Activated T-cell treated with anti-CD3 and anti-CD28 coated beads, Interleukin-2, amount 50 U/mL, for 24 hours (primary cell): Measurements from ENCODE around the gene UBE2S.

Experiments
- DNase-seq: peaks from one replicate; pipeline ENCODE4 v3.0.0-alpha.2; 2020
- H3K27ac Mint-ChIP-seq: 2 replicates; pipeline ENCODE4 v1.8.0; 2020; ENCODE audit warnings: mild to moderate bottlenecking, mixed read lengths
- H3K27me3 Mint-ChIP-seq: 2 replicates; pipeline ENCODE4 v1.8.0; 2020; ENCODE audit warnings: mixed read lengths
- H3K36me3 Mint-ChIP-seq: 2 replicates; pipeline ENCODE4 v1.8.0; 2020; ENCODE audit warnings: low read depth, mixed read lengths
- H3K4me1 Mint-ChIP-seq: 2 replicates; pipeline ENCODE4 v1.8.0; 2020; ENCODE audit warnings: low read depth, mixed read lengths
- H3K4me3 Mint-ChIP-seq: 2 replicates; pipeline ENCODE4 v1.8.0; 2020; ENCODE audit warnings: mild to moderate bottlenecking, moderate library complexity, mixed read lengths
- H3K9me3 Mint-ChIP-seq: 2 replicates; pipeline ENCODE4 v1.8.0; 2020; ENCODE audit warnings: mixed read lengths

Gene UBE2S

DNA sequence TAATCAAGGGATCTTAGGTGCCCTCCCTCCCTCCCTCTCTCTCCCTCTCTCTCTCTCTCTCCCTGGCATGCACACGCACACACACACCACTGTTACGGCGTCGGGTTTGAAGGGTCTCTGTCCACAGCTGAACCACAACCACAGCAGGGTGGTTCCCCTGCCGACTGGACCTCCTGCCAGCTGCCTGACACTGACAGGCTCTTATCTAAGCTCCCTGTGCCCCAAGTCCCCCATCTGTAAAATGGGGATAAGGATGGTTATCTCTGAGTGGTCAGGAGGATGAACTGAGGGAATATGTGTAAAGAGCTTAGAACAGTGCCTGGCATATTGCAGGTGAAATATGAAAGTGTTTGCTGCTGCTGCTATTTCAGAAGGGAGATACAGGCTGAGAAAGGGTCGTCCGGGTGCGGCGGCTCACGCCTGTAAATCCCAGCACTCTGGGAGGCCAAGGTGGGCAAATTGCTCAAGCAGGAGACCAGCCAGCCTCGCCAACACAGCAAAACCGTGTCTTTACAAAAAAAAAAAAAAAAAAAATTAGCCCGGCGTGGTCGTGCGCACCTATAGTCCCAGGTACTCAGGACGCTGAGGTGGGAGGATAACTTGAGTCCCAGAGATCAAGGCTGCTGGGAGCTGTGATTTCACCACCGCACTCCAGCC lies 36.4 kb upstream of the UBE2S start:
- Mint-ChIP-seq H3K4me1 (peaks cover 14% of the 10 kb centered on the region), H3K9me3 (no peaks in the 10 kb centered on the region), H3K4me3 (no peak overlapping the region), H3K36me3 (no peaks in the 10 kb centered on the region), H3K27me3 (peaks cover 66% of the 10 kb centered on the region), H3K27ac (no peak overlapping the region)
- no peak for DNase-seq

DNA sequence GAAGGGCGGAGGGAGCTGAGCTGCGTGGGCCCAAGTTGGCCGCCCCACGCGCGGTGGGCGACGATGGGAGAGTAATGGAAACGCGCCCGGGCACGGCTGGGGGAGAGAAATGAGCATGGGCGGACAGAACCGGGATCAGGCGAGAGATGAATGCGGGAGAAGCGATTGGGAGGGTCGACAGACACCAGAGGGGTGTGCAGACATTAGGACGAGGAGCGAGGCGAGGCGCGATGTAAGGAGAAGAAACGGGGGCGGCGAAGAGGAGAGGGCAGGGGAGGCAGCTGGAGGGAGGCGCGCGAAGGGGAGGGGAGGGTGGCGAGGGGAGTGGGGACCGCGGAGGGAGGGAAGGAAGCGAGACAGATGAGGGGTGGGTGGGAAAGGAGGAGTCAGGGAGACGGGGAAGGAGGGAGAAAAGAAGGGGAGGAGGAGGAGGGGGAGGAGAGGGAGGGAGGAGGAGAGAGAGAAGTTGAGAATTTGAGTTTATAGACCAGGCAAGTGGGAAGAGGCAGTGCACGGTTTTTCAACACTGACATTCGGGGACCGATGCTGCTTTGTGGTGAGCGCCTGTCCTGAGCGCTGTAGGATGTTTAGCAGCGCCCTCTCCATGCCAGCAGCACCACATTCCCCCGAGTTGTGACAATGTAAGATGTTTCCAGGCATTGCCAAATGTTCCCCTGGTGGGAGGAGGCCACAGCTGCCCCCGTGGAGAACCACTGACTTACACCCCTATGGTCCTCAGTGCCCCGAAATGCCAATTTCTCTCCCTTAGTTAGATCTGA lies 35.6 kb upstream of the UBE2S start, which contains the start of gene SHISA7:
TSS of gene SHISA7 (minus strand) at position 256 of the 779 bp plus-strand sequence. CDS start 437 bp downstream, outside the sequence.
- Mint-ChIP-seq H3K36me3 (no peaks in the 10 kb centered on the region), H3K27me3 (peaks cover 74% of the 10 kb centered on the region), H3K4me1 (peaks cover 14% of the 10 kb centered on the region), H3K27ac (no peak within 1 kb of the TSS), H3K9me3 (no peaks in the 10 kb centered on the region), H3K4me3 (no peak within 1 kb of the TSS)
- no peak for DNase-seq

DNA sequence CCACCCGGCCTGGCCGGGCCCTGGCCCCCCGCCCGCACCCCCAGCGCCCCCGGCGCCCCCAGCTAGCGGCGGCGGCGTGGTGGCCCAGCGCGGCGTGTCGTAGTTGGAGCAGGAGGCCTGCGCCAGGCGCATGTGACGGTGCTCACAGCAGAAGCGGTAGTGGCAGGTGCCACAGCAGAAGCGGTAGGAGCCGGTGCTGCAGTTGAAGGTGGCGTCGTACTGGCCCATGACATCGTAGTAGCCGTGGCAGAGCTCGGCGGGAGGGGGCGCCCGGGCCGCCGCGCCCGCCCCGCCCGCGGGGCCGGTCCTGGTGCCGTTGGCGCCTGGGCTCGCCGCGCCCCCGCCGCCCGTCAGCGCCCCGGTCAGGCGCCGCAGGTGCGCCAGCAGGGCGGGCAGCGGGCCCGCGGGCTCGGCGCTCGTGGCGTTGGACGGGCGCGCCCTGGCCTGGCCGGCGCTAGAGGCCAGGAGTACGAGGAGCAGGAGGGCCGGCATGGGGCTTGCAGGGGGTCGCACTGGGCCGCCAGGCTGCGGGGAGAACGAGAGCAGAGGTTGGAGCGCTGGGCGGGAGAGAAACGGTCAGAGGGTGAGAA lies 34.9 kb upstream of the UBE2S start:
- no peak overlapping the region for H3K27ac Mint-ChIP-seq
- H3K27me3 Mint-ChIP-seq: peaks cover 80% of the 10 kb centered on the region
- H3K4me3 Mint-ChIP-seq: no peak overlapping the region
- H3K4me1 Mint-ChIP-seq: peaks cover 14% of the 10 kb centered on the region
- DNase-seq: no peak
- H3K9me3 Mint-ChIP-seq: no peaks in the 10 kb centered on the region
- H3K36me3 Mint-ChIP-seq: no peaks in the 10 kb centered on the region

DNA sequence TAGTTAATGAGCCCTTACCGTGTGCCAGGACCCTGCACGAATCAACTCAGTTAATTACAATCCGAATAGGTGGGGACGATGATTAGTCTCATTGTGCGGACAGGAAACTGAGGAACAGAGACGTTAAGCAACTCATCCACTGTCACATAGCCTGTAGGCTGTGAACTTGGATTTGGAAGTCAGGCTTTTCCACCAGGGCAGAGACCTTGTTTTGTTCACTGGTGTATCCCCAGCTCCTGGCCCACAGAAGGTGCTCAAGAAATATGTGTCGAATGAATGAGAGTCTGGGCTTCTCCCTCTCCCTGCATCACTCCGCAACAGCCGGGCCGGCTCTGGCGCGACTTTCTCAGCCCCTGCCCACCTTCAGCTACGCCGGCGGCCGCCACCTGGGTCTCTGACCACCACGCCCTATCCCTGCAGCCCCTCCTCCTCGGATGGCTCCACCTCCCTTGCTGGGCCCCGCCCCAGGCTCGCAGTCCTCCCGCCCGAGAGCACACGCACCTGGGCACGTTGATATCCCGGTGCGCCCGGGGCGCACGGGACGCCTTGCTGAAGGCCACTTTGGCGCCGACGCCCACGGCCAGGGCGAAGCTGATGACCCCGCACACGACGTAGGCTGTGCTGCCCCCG lies 34.2 kb upstream of the UBE2S start:
- no peaks in the 10 kb centered on the region for H3K9me3 Mint-ChIP-seq
- peak; percentile 43 for DNase-seq
- H3K36me3 Mint-ChIP-seq: no peaks in the 10 kb centered on the region
- peaks cover 14% of the 10 kb centered on the region for H3K4me1 Mint-ChIP-seq
- peak overlapping the region; percentile 4 for H3K4me3 Mint-ChIP-seq
- H3K27me3 Mint-ChIP-seq: peaks cover 87% of the 10 kb centered on the region
- no peak overlapping the region for H3K27ac Mint-ChIP-seq

DNA sequence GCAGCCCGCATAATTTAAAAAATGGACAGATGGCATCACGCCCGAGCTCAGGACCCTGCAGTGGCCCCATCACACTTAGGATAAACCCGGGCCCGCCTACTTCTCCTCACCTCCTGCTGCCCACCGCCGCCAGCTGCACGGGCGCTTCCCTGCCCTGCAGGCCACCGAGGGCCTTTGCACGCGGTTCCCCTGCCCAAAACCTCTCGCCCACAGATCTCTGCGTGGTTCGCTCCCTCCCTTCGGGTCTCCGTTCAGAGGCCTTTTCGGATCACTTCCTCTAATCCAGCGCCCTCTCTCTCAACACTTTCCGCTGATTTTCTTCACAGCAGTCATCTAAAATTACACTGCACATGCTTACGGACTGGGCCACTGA lies 33.7 kb upstream of the UBE2S start:
- Mint-ChIP-seq H3K36me3 (no peaks in the 10 kb centered on the region), H3K27me3 (peaks cover 90% of the 10 kb centered on the region), H3K9me3 (no peaks in the 10 kb centered on the region), H3K27ac (no peak overlapping the region), H3K4me3 (no peak overlapping the region), H3K4me1 (peaks cover 14% of the 10 kb centered on the region)
- DNase-seq: no peak

DNA sequence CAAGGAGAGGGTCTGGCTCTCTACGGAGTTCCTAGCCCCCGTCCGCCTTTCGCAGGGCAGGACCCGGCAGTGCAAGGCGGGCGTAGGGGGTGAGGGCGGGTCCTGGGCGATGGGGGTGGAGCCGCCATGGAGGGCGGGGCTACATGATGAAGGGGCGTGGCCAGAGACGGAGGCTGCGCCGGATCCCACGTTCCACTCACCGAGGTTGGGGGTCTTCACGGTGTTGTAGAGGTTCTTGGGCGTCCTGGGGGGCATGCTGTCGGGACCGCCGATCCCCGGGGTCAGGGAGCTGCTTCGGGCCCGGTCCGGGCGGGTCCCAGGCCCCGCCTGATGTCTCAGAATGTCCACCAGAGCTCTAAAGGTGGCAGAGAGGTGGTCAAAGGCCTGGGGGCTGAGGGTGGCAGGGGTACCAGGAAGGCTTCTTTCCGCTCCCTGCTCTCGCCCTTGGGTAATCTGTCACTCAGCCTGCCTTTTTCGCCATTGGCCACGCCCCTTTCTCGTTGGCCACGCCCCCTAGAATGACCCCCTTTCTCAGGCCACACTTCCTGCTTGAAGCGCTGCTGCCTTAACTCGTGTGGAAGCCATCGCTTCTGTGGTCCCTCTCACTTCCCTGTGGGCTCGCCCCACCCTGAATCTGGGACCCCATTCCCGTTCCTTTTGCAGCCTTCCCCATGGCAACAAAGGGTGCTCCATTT lies 33.0 kb upstream of the UBE2S start:
- Mint-ChIP-seq H3K27me3 (peaks cover 86% of the 10 kb centered on the region), H3K4me3 (no peak overlapping the region), H3K9me3 (no peaks in the 10 kb centered on the region), H3K36me3 (no peaks in the 10 kb centered on the region), H3K27ac (no peak overlapping the region), H3K4me1 (peaks cover 14% of the 10 kb centered on the region)
- peak; percentile 46 for DNase-seq

DNA sequence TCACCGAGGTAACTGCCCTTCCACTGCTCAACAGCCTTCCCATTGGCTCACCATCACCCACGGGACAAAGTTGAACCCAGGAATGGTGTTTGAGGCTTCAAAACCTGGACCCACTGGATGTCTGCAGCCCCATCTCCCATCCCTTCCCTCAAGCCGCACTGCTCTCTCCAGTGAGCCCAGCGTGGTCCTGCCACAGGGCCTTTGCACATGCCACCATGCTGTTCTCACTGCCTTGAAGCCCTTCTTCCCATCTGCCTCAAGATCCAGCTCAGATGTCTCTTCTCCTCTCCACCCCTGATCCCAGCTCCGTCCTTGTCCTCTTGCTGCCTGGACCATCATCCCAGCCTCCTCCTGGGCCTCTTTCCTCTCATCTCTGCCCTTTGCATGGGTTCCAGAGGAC lies 31.5 kb upstream of the UBE2S start:
- H3K9me3 Mint-ChIP-seq: no peaks in the 10 kb centered on the region
- H3K27me3 Mint-ChIP-seq: peaks cover 71% of the 10 kb centered on the region
- H3K36me3 Mint-ChIP-seq: no peaks in the 10 kb centered on the region
- no peak overlapping the region for H3K4me3 Mint-ChIP-seq
- H3K27ac Mint-ChIP-seq: no peak overlapping the region
- no peak for DNase-seq
- peaks cover 14% of the 10 kb centered on the region for H3K4me1 Mint-ChIP-seq

DNA sequence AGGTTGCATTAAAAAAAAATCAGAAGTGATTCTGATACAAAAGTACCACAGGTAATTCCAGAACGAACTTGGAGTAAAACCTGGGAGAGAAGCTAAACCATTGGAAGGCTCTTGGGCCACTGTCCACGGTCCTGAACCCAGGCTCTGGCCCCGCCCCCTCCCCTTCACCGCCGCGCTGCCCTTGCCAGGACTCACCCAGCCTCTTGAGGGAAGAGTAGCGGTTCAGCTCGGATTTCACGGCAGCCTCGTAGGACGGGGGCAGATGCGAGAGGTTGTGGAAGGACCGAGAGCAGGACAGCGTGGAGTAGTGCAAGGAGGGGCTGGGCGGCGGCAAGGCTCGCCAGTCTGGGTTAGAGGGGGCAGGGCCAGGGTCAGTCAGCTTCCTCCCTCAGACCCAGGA lies 29.8 kb upstream of the UBE2S start:
- Mint-ChIP-seq H3K4me1 (peaks cover 14% of the 10 kb centered on the region), H3K36me3 (no peaks in the 10 kb centered on the region), H3K27ac (no peak overlapping the region), H3K4me3 (no peak overlapping the region), H3K9me3 (no peaks in the 10 kb centered on the region), H3K27me3 (peaks cover 62% of the 10 kb centered on the region)
- no peak for DNase-seq

DNA sequence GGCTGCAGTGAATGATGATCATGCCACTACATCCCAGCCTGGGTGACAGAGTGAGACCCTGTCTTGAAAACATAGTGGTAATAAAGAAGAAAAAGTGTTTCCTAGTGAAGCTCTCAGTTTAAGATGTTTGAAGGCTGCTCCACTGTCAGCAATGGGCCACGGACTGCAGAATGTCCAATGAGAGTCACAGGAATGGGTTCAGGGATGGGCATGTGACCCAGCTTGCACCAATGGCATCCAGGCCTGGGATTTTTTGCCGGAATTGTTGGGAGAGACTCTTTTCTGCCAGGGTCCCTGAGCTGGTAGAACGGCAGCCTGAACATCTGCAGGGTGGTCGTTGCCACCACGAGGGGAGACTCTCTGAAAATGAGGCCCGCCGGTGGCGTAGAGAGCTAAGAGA lies 29.3 kb upstream of the UBE2S start:
- Mint-ChIP-seq H3K4me3 (no peak overlapping the region), H3K4me1 (peaks cover 12% of the 10 kb centered on the region), H3K36me3 (no peaks in the 10 kb centered on the region), H3K27ac (no peak overlapping the region), H3K9me3 (no peaks in the 10 kb centered on the region), H3K27me3 (peaks cover 64% of the 10 kb centered on the region)
- DNase-seq: no peak

DNA sequence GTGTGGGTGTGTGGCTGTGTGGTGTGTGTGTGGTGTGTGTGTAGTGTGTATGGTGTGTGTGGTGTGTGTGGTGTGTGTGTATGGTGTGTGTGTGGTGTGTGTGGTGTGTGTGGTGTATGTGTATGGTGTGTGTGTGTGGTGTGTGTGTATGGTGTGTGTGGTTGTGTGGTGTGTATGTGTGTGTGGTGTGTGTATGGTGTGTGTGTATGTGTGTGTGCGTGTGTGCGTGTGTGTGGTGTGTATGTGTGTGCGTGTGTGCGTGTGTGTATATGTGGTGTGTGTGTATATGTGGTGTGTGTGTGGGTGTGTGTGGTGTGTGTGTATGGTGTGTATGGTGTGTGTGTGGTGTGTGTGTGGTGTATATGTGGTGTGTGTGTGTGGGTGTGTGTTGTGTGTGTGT lies 27.4 kb upstream of the UBE2S start:
- H3K4me3 Mint-ChIP-seq: no peak overlapping the region
- no peaks in the 10 kb centered on the region for H3K36me3 Mint-ChIP-seq
- no peaks in the 10 kb centered on the region for H3K9me3 Mint-ChIP-seq
- no peak overlapping the region for H3K27ac Mint-ChIP-seq
- H3K27me3 Mint-ChIP-seq: peaks cover 65% of the 10 kb centered on the region
- DNase-seq: no peak
- H3K4me1 Mint-ChIP-seq: no peaks in the 10 kb centered on the region

DNA sequence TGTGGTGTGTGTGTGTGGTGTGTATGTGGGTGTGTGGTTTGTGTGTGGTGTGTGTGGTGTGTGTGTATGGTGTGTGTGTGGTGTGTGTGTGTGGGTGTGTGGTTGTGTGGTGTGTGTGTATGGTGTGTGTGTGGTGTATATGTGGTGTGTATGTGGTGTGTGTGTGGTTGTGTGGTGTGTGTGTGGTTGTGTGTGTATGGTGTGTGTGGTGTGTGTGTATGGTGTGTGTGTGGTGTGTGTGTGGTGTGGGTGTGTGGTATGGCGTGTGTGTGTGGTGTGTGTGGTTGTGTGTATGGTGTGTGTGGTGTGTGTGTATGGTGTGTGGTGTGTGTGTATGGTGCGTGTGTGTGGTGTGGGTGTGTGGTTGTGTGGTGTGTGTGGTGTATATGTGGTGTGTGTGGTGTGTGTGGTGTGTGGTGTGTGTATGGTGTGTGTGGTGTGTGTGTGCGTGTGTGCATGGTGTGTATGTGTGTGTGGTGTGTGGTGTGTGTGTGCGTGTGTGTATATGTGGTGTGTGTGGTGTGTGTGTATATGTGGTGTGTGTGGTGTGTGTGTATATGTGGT lies 26.9 kb upstream of the UBE2S start:
- no peak for DNase-seq
- Mint-ChIP-seq H3K9me3 (no peaks in the 10 kb centered on the region), H3K27ac (no peak overlapping the region), H3K27me3 (peaks cover 63% of the 10 kb centered on the region), H3K4me1 (no peaks in the 10 kb centered on the region), H3K36me3 (no peaks in the 10 kb centered on the region), H3K4me3 (no peak overlapping the region)

DNA sequence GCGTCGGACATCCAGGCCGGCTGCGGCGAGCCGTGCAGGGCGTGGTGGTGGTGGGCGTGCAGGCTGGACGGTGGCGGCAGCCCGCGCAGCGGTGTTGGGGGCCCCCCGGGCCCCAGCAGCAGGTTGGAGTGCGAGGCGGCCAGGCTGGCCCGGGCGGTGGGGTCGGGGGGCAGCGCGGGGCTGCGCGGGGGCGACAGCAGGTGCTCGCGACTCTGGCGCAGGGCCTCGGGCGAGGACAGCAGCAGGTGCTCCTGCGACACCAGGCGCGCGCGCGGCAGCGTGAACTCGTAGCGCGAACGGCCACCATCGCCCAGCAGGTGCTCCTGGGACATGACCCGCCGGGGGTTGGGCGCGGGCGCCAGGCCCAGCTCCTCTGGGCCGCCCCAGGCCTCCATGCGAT lies 25.7 kb upstream of the UBE2S start:
- Mint-ChIP-seq H3K9me3 (no peaks in the 10 kb centered on the region), H3K27me3 (peaks cover 58% of the 10 kb centered on the region), H3K4me3 (no peak overlapping the region), H3K36me3 (no peaks in the 10 kb centered on the region), H3K27ac (no peak overlapping the region), H3K4me1 (no peaks in the 10 kb centered on the region)
- no peak for DNase-seq

DNA sequence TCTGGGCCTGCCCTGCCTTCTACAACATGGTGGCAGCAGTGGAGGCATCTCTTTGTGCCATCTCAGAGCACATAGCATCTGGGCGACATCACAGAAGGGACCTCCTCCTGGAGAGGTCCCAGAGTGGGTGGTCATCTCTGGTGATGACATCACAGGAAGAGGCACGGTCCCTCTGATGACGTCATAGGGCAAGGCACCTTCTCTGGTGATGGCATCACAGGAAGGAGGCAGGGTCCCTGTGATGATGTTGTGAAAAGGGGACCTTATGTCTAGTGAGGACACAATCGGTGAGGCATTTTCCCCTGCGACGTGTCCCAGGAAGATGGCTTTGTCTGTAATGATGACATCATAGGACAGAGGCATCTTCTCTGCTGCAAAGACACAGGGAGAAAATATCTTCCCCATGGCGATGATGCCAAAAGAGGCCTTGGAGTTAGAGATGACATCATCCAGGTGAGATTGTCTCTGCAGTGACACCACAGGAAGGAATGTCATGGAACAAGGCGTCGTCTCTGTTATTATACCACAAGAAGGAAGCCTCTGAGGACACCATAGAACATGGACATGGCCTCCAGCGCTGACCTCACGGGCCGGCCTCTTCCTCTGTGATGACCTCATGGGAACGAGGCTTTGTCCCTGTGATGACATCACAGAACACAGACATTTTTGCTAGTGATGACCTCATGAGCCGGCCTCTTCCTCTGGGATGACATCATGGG lies 24.8 kb upstream of the UBE2S start:
- Mint-ChIP-seq H3K27me3 (peaks cover 53% of the 10 kb centered on the region), H3K27ac (no peak overlapping the region), H3K4me3 (no peak overlapping the region), H3K36me3 (no peaks in the 10 kb centered on the region), H3K4me1 (no peaks in the 10 kb centered on the region), H3K9me3 (no peaks in the 10 kb centered on the region)
- DNase-seq: no peak

DNA sequence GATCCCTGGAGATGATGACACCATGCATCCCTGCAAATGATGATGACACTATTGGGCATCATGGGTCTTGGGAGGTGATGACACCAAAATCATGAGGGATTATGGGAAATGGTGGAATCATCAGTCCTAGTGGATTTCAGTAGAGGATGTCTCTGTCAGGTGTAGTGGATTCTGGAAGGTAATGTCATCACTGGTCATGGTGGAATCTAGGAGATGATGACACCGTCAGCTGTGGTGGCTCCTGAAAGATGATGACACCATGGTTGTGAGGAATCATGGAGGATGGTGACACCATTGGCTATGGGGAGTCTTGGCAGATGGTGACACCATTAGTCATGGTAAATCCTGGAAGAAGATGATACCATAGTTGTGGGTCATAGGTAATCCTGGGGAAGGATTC lies 23.6 kb upstream of the UBE2S start:
- Mint-ChIP-seq H3K27me3 (peaks cover 41% of the 10 kb centered on the region), H3K9me3 (no peaks in the 10 kb centered on the region), H3K4me1 (no peaks in the 10 kb centered on the region), H3K36me3 (no peaks in the 10 kb centered on the region), H3K27ac (no peak overlapping the region), H3K4me3 (no peak overlapping the region)
- no peak for DNase-seq
